Mesendoderm (in vitro differentiated cells): Measurements from ENCODE around the gene ADAMTSL2.

ENCODE experiments used
- DNase-seq: peaks from one replicate; pipeline ENCODE4 v3.0.0; 2013
- H2AK5ac ChIP-seq: 2 replicates; pipeline ENCODE4 v1.6.1; 2013; ENCODE audit warnings: low read length, inconsistent platforms
- H2BK120ac ChIP-seq: 2 replicates; pipeline ENCODE4 v1.6.1; 2013; ENCODE audit warnings: low read depth, mild to moderate bottlenecking, low read length, moderate library complexity, mixed read lengths
- H2BK15ac ChIP-seq: replicated peaks from 2 replicates; pipeline ENCODE4 v1.6.1; 2013; ENCODE audit warnings: low read depth, mild to moderate bottlenecking, moderate library complexity
- H2BK5ac ChIP-seq: 2 replicates; pipeline ENCODE4 v1.6.1; 2013; ENCODE audit warnings: low read length, inconsistent platforms
- H3K18ac ChIP-seq: 2 replicates; pipeline ENCODE4 v1.6.1; 2013; ENCODE audit warnings: mild to moderate bottlenecking, low read length, mixed read lengths
- H3K23ac ChIP-seq: one replicate; pipeline ENCODE4 v1.6.1; 2013; ENCODE audit warnings: low read length
- H3K27ac ChIP-seq: 2 replicates; pipeline ENCODE4 v1.5.1; 2013; ENCODE audit warnings: low read depth, mild to moderate bottlenecking, inconsistent platforms, low read length, moderate library complexity
- H3K27me3 ChIP-seq: 2 replicates; pipeline ENCODE4 v1.6.1; 2013; ENCODE audit warnings: low read length, control low read depth, mild to moderate bottlenecking, inconsistent platforms; ENCODE audit not compliant: insufficient read depth, poor library complexity
- H3K36me3 ChIP-seq: 2 replicates; pipeline ENCODE4 v1.6.1; 2013; ENCODE audit warnings: low read length, inconsistent platforms; ENCODE audit not compliant: control insufficient read depth, insufficient read depth
- H3K4ac ChIP-seq: one replicate; pipeline ENCODE4 v1.6.1; 2013; ENCODE audit warnings: low read depth, mild to moderate bottlenecking, low read length, moderate library complexity
- H3K4me1 ChIP-seq: 2 replicates; pipeline ENCODE4 v1.6.1; 2013; ENCODE audit warnings: low read depth, low read length, inconsistent platforms; ENCODE audit not compliant: control insufficient read depth
- H3K4me2 ChIP-seq: 2 replicates; pipeline ENCODE4 v1.6.1; 2013; ENCODE audit warnings: low read length
- H3K4me3 ChIP-seq: 2 replicates; pipeline ENCODE4 v1.5.1; 2013; ENCODE audit warnings: mild to moderate bottlenecking, low read length
- H3K56ac ChIP-seq: one replicate; pipeline ENCODE4 v1.6.1; 2013; ENCODE audit warnings: low read length
- H3K79me1 ChIP-seq: 2 replicates; pipeline ENCODE4 v1.6.1; 2013; ENCODE audit warnings: low read length, inconsistent platforms
- H3K79me2 ChIP-seq: 2 replicates; pipeline ENCODE4 v1.6.1; 2013; ENCODE audit warnings: mild to moderate bottlenecking, low read length; ENCODE audit not compliant: control insufficient read depth, insufficient read depth
- H3K9ac ChIP-seq: 2 replicates; pipeline ENCODE4 v1.6.1; 2013; ENCODE audit warnings: low read length, inconsistent platforms
- H4K5ac ChIP-seq: one replicate; pipeline ENCODE4 v1.6.1; 2013; ENCODE audit warnings: low read length
- H4K8ac ChIP-seq: one replicate; pipeline ENCODE4 v1.6.1; 2013; ENCODE audit warnings: low read depth, mild to moderate bottlenecking, control low read depth, low read length, moderate library complexity
- WGBS: extraction: QIAGEN DNeasy Blood & Tissue Kit; methylation state at CpG from one replicate; pipeline ENCODE4 v1.1.7; 2013; ENCODE audit warnings: low lambda C conversion rate, missing lambda C conversion rate; ENCODE audit not compliant: insufficient coverage; ENCODE audit errors: extremely low coverage; 5-methylcytosine and 5-hydroxymethylcytosine counted together

The ADAMTSL2 gene

DNA sequence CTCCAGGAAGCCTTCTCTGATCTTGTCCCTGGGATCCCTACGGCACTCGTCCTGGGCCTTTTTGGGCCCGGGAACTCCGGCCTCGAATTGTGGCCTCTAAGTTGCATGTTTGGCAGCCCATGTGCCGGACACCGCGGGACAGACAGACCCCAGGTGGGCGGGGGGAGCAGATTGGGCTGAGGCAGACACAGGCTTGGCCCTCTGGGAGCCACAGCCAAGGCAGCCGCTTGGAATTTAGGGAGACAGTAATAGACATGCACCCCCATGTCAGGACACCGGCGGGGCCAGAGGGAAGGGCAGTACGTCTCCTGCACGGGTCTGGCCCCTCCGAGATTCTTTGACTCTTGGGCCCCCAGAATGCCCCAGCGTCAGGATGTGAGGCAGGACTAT lies 36.2 kb downstream of the ADAMTSL2 start:
- Histone ChIP-seq H3K79me2 (no peaks in the 10 kb centered on the region), H2BK120ac (no peak overlapping the region), H4K5ac (no peak overlapping the region), H3K27ac (no peak overlapping the region), H3K79me1 (no peaks in the 10 kb centered on the region), H3K9ac (no peak overlapping the region), H3K23ac (no peak overlapping the region), H2BK15ac (no peak overlapping the region), H3K4ac (no peak overlapping the region), H3K36me3 (no peaks in the 10 kb centered on the region), H3K56ac (peak overlapping the region; percentile 3), H2AK5ac (no peak overlapping the region), H4K8ac (no peak overlapping the region), H3K27me3 (no peaks in the 10 kb centered on the region), H3K4me1 (no peaks in the 10 kb centered on the region), H3K4me3 (no peak overlapping the region), H3K4me2 (no peak overlapping the region), H3K18ac (no peak overlapping the region), H2BK5ac (no peak overlapping the region)
- no CpG with 5 or more reads among the region's 16 CpGs for WGBS
- DNase-seq = no peak

DNA sequence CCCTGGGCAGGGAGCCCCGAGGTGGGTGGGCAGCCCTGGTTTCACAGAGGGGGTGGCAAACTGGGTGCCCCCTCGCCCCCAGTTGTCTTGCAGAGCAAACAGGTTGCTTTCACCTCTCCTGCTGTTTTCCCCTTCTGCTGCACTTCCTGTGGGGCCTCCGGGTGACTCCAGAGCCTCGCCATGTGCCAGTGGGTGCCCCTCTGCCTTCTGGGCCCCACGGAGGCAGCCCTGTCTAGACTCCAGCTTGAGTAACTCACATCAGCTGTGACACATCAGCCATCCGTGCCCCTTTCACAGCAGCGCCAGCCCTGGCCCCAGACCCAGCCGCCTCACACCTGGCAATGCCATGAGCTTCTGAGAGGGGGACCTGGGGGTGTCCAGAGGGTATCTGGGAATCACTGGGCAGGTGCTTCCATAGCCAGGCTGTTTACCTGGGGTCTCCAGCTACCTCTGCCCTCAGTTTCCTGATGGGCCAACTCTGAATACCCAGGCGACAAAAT lies 36.9 kb downstream of the ADAMTSL2 start:
- no CpG with 5 or more reads among the region's 9 CpGs for WGBS
- Histone ChIP-seq H2BK5ac (no peak overlapping the region), H4K5ac (no peak overlapping the region), H3K4me2 (no peak overlapping the region), H3K56ac (no peak overlapping the region), H2AK5ac (no peak overlapping the region), H3K4me1 (no peaks in the 10 kb centered on the region), H3K23ac (no peak overlapping the region), H3K36me3 (no peaks in the 10 kb centered on the region), H3K79me1 (no peaks in the 10 kb centered on the region), H3K27me3 (no peaks in the 10 kb centered on the region), H2BK120ac (no peak overlapping the region), H4K8ac (no peak overlapping the region), H3K4ac (no peak overlapping the region), H3K9ac (no peak overlapping the region), H3K27ac (no peak overlapping the region), H2BK15ac (no peak overlapping the region), H3K79me2 (no peaks in the 10 kb centered on the region), H3K18ac (no peak overlapping the region), H3K4me3 (no peak overlapping the region)
- DNase-seq = no peak

DNA sequence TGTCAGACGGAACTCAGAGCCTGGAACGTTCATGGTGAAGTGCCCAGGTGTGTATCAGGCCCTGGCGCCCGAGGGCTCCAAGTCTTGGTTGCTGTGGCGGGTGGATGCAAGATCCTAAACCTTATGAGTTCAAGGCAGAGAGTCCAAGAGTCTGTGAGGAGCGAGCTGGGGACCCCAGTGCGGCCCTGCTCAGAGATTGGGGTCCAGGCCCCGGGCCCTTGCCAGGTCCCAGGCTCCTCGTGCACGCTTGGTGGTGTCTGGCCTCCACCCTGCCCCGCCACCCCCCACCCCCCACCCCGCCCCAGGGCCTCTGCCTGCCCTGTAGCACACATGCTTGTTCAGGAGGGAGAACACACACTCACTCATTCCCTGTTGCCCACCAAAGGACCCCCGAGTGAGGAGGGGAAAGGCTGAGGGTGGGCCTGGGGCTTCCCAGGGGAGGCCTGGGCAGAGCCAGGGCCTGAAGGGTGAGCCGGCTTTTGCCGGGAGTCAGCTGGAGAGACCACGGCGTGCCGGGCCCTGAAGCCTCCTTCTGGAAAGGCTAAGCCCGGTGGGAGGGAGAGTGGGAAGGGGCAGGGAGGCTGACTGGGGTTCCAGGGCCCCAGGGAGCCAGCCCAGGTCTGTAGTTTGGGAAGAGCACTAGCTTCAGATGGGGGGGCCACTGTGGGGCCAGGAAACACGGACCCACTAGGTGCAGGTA lies 37.5 kb downstream of the ADAMTSL2 start:
- no peak overlapping the region for H2BK5ac ChIP-seq
- no peak overlapping the region for H3K56ac ChIP-seq
- H3K36me3 ChIP-seq = no peaks in the 10 kb centered on the region
- no peak overlapping the region for H2BK120ac ChIP-seq
- no peak overlapping the region for H2BK15ac ChIP-seq
- no peaks in the 10 kb centered on the region for H3K79me1 ChIP-seq
- H3K4ac ChIP-seq = no peak overlapping the region
- no peak overlapping the region for H3K23ac ChIP-seq
- no peak overlapping the region for H4K8ac ChIP-seq
- H3K79me2 ChIP-seq = no peaks in the 10 kb centered on the region
- no peak overlapping the region for H3K18ac ChIP-seq
- no peak for DNase-seq
- H3K9ac ChIP-seq = no peak overlapping the region
- H3K4me3 ChIP-seq = no peak overlapping the region
- H3K27me3 ChIP-seq = no peaks in the 10 kb centered on the region
- H3K27ac ChIP-seq = no peak overlapping the region
- H3K4me2 ChIP-seq = no peak overlapping the region
- H3K4me1 ChIP-seq = peaks cover 2% of the 10 kb centered on the region
- H4K5ac ChIP-seq = no peak overlapping the region
- no peak overlapping the region for H2AK5ac ChIP-seq
- WGBS = no CpG with 5 or more reads among the region's 20 CpGs

DNA sequence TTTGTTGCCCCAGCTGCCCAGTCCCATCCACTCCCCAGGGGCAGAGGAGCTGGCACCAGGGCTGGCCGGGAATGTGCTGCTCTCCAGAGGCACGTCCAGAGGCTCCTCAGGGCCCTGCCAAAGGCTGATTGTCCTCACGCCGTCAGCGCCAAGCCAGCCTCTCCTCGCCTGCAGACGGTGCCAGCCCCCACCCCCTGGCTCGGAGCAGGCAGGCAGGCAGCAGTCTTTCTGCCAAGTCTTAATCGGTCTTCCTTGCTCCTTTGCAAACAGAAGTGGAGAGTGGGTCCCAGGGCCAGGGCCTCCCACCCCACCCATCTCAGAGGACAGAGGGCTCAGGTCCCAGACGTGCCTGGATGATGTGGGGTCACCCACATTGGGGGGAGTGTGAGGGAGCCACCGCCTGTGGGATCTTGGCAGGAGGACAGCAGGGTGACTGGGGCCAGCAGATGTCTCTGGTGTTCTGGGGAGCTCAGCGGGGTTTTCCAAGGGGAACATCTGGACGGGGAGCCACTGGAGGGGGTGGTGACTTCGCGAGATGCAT lies 38.4 kb downstream of the ADAMTSL2 start:
- no peaks in the 10 kb centered on the region for H3K79me1 ChIP-seq
- H4K5ac ChIP-seq = no peak overlapping the region
- no peak overlapping the region for H3K23ac ChIP-seq
- H4K8ac ChIP-seq = no peak overlapping the region
- H2BK120ac ChIP-seq = no peak overlapping the region
- no peak overlapping the region for H3K4me2 ChIP-seq
- no peak for DNase-seq
- H3K36me3 ChIP-seq = no peaks in the 10 kb centered on the region
- no peak overlapping the region for H3K56ac ChIP-seq
- H2BK5ac ChIP-seq = no peak overlapping the region
- H3K79me2 ChIP-seq = no peaks in the 10 kb centered on the region
- no peak overlapping the region for H3K4ac ChIP-seq
- no peak overlapping the region for H3K9ac ChIP-seq
- no peak overlapping the region for H2BK15ac ChIP-seq
- H2AK5ac ChIP-seq = no peak overlapping the region
- no CpG with 5 or more reads among the region's 15 CpGs for WGBS
- H3K4me1 ChIP-seq = peaks cover 2% of the 10 kb centered on the region
- no peak overlapping the region for H3K4me3 ChIP-seq
- H3K27me3 ChIP-seq = no peaks in the 10 kb centered on the region
- H3K27ac ChIP-seq = no peak overlapping the region
- H3K18ac ChIP-seq = no peak overlapping the region

DNA sequence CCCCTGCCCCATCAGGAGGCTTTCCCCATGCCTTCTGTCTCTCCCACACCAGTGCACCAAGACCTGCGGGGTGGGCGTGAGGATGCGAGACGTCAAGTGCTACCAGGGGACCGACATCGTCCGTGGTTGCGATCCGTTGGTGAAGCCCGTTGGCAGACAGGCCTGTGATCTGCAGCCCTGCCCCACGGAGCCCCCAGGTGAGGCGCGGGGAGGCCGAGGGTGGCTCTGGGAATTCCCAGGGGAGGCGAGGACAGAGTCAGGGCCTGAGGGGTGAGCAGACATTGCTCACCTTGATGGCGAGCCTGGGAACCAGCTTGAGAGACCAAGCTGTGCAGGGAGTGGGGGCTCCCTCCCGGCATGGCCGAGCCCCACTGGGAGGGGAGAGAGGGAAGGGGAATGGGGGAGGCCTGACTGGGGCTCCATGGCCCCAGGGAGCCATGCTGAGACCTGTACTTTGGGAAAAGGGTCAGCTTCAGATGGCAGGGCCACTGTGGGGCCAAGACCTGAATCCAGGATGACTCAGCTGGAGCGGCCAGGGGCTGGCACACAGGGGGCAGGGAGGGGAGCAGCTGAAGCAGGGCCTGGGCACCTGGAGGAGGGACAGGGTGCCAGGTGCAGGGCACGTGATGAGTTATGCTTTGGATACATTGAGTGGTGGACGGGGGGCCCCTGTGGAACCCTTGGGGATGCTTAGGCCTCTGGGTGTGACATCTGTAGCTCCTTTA lies 39.4 kb downstream of the ADAMTSL2 start:
- Histone ChIP-seq H3K36me3 (no peaks in the 10 kb centered on the region), H2BK15ac (no peak overlapping the region), H3K27me3 (no peaks in the 10 kb centered on the region), H4K5ac (no peak overlapping the region), H4K8ac (no peak overlapping the region), H3K4me1 (peaks cover 2% of the 10 kb centered on the region), H3K56ac (no peak overlapping the region), H2BK120ac (no peak overlapping the region), H3K27ac (no peak overlapping the region), H3K79me2 (no peaks in the 10 kb centered on the region), H3K9ac (no peak overlapping the region), H3K4ac (no peak overlapping the region), H3K4me3 (no peak overlapping the region), H3K18ac (no peak overlapping the region), H3K23ac (no peak overlapping the region), H2AK5ac (no peak overlapping the region), H3K79me1 (no peaks in the 10 kb centered on the region), H2BK5ac (no peak overlapping the region), H3K4me2 (no peak overlapping the region)
- DNase-seq = no peak
- WGBS = no CpG with 5 or more reads among the region's 21 CpGs
